ENCODE results near the gene FOXE1.

The FOXE1 gene

DNA sequence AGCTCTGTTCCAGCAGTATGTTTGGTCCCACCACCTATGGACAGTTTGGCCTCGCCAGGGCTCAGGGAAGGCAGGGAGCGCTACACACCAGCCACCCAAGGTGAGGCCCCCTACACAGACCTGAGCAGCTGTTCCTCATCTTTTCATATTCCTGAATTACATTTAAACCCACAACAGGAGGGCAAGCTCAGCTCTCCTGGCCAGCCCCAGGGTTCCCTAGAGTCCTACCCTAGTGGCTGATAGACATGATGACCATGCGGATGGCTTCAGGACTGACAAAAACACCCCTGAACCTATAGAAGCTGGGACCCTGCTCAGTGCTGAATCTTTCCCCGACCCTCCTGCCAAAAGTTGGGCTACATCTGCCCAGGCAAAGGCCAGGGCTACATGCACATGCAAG lies 6.7 kb upstream of the FOXE1 start:
- H4K20me1 ChIP-seq: no peaks in the 10 kb centered on the region
- H3K36me3 ChIP-seq: no peaks in the 10 kb centered on the region
- no peak overlapping the region for H3K4me2 ChIP-seq
- H3K27ac ChIP-seq: no peak overlapping the region
- no peak overlapping the region for H3K9ac ChIP-seq
- H3K4me3 ChIP-seq: no peak overlapping the region
- H3K9me3 ChIP-seq (replicated peaks in 1 of 11): peaks cover 17 to 29% (median 22%) of the 10 kb centered on the region in 11 experiments
- no peaks in the 10 kb centered on the region for H3K4me1 ChIP-seq
- peaks cover 35 to 50% (median 42%) of the 10 kb centered on the region in 11 experiments for H3K27me3 ChIP-seq
- TF ChIP-seq Cebpa-rat (IDR thresholded peaks at IDR 0.05): no peak

DNA sequence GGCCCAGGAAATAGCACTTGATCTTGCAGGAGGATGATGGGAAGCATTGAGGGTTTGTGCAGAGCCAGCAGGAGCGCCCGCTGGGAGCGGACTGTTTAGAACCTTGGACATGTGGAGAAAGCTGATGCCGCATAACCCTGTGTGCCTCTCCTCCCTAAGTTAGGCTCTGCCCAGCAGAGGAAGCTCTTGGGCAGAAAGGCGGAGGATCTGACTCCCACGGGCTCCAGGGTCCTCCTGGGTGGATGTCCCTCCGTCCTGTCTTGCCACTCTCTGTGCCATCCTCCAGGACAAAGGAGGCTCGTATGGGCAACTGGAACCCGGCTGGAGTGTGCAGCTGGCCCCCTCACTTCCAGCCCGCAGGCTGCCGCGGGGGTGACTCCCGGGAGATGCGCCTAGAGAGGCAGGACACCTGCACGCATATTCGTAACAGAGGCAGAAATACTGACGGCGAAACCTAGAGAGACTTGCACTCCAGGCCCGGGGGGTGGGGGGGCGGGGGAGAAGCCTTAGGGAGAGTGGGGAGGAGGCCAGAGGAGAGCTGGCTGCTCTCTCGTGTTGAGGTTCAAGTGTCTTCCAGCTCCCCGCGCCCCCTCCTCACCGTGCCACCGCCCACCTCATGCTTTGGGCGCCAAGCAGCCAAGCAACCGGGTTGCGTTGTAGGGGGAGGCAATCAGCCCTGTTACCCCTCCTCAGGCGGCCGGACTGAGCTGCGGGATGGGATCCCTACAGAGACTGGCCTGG lies 5.4 kb upstream of the FOXE1 start:
- H3K4me1 ChIP-seq: no peaks in the 10 kb centered on the region
- H3K9ac ChIP-seq: no peak overlapping the region
- H4K20me1 ChIP-seq: no peaks in the 10 kb centered on the region
- no peak overlapping the region for H3K27ac ChIP-seq
- H3K4me3 ChIP-seq: no peak overlapping the region
- H3K27me3 ChIP-seq: peaks cover 47 to 63% (median 54%) of the 10 kb centered on the region in 11 experiments
- H3K36me3 ChIP-seq: no peaks in the 10 kb centered on the region
- H3K9me3 ChIP-seq (replicated peaks in 1 of 11): peaks cover 26 to 40% (median 31%) of the 10 kb centered on the region in 11 experiments
- TF ChIP-seq Cebpa-rat (IDR thresholded peaks at IDR 0.05): no peak
- H3K4me2 ChIP-seq: no peak overlapping the region

DNA sequence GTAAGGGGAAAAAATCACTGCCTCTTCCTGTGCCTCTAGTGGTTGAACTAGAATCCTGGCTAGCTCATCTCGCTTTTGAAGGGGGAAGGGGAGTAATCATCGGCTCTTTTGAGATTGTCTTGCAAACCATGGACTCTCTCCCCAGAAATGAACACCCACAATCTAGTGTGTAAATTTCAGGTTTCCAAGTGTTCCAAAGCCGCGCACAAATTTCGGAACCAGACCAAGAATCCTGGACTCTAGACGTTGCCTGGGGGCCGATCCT lies 4.9 kb upstream of the FOXE1 start:
- Histone ChIP-seq H3K9ac (no peak overlapping the region), H3K27ac (no peak overlapping the region), H3K4me2 (no peak overlapping the region), H4K20me1 (no peaks in the 10 kb centered on the region), H3K27me3 (peaks cover 52 to 68% (median 59%) of the 10 kb centered on the region in 11 experiments), H3K9me3 (replicated peaks in 1 of 11) (peaks cover 31 to 45% (median 36%) of the 10 kb centered on the region in 11 experiments), H3K4me1 (no peaks in the 10 kb centered on the region), H3K4me3 (no peak overlapping the region), H3K36me3 (no peaks in the 10 kb centered on the region)
- no peak for TF ChIP-seq Cebpa-rat (IDR thresholded peaks at IDR 0.05)

DNA sequence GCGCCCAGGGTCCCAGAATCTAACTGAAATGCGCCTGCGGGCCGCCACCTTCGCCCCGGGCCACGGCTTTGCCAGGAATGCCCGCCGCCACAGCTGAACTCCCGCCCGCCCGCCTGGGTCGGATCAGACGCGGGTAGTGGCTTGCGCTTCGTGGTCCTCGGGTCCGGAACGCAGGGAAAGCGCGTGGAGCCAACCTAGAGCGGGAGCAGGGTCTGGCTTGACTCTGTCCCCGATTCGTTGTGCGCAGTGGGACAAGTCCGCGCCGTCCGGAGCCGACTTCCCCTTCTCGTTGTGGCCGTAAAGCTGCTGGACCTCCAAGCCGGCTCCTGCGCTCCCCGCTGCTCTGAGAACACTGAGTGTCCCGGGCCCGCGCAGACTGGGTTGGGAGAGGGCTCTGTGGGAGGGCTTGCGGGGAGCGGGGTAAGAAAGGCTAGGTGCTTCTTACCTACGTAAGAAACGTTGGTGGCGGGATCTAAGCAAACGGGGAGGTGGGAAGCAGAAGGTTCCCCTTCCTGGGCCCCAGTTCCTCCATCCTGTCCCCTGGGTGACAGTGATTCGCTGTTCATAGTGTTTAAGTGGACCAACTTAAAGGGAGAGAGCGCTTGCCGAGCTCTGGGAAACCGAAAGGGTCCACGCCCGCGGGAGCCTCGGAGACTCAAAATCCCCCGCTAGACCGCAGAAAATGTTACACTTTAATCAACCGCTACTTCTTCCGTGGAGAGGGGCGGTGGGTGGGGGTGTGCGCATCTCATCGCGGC lies 4.4 kb upstream of the FOXE1 start:
- Histone ChIP-seq H3K4me3 (no peak overlapping the region), H3K9me3 (replicated peaks in 1 of 11) (peaks cover 36 to 50% (median 41%) of the 10 kb centered on the region in 11 experiments)

GRCh38 chr9:97849980-97850379 lies 3.0 kb upstream of the FOXE1 start:
- Histone ChIP-seq H3K27ac (no peak overlapping the region), H3K4me2 (no peak overlapping the region), H4K20me1 (no peaks in the 10 kb centered on the region), H3K27me3 (peaks cover 70 to 87% (median 77%) of the 10 kb centered on the region in 11 experiments), H3K9me3 (replicated peaks in 1 of 11) (peaks cover 49 to 63% (median 54%) of the 10 kb centered on the region in 11 experiments), H3K4me3 (no peak overlapping the region), H3K4me1 (no peaks in the 10 kb centered on the region), H3K36me3 (no peaks in the 10 kb centered on the region; a peak in 2 of 22 replicates), H3K9ac (no peak overlapping the region)
- no peak for TF ChIP-seq Cebpa-rat (IDR thresholded peaks at IDR 0.05)

More for the DNA sequence above, 4.4 kb upstream of the FOXE1 start:
- peaks cover 57 to 74% (median 64%) of the 10 kb centered on the region in 11 experiments for H3K27me3 ChIP-seq
- H3K36me3 ChIP-seq: no peaks in the 10 kb centered on the region; a peak in 1 of 22 replicates
- no peak overlapping the region for H3K4me2 ChIP-seq
- TF ChIP-seq Cebpa-rat (IDR thresholded peaks at IDR 0.05): no peak
- no peaks in the 10 kb centered on the region for H3K4me1 ChIP-seq
- H3K9ac ChIP-seq: no peak overlapping the region
- no peaks in the 10 kb centered on the region for H4K20me1 ChIP-seq
- H3K27ac ChIP-seq: no peak overlapping the region

DNA sequence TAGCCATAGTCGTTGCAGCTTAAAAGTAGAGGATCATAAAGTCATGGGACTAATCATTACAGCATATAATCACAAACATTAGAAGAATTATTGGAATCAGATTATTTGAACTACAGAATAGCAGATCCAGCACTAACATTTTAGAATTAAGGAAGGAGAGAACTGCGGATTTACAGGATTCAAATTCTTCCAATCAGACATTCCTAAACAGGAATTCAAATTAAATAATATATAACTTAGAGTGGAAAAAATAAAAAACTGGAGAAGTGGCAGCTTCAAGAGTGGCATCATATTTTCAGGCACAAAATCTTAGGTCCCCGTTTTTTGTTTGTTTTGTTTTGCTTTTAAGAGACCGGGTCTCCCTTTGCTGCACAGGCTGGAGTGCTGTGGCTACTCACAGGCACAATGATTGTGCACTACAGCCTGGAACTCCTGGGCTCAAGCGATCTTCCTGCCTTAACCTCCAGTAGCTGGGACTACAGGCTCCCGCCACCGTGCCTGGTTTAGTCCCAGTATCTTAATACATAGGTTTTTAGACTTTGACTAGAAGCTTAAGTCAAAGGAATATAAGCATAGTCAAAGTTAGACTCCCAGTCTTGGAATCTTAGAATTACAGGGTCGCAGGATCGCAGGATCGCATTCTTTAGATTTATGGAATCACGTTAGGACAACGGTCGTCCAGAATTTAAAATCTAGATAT lies 2.1 kb upstream of the FOXE1 start:
- peaks cover 52 to 71% (median 62%) of the 10 kb centered on the region in 11 experiments for H3K9me3 ChIP-seq (replicated peaks in 1 of 11)
- H3K27ac ChIP-seq: no peak overlapping the region
- H3K4me3 ChIP-seq: no peak overlapping the region
- no peak overlapping the region for H3K9ac ChIP-seq
- TF ChIP-seq Cebpa-rat (IDR thresholded peaks at IDR 0.05): no peak
- no peaks in the 10 kb centered on the region; a peak in 2 of 22 replicates for H3K36me3 ChIP-seq
- H3K4me2 ChIP-seq: no peak overlapping the region
- no peaks in the 10 kb centered on the region for H4K20me1 ChIP-seq
- no peaks in the 10 kb centered on the region for H3K4me1 ChIP-seq
- peaks cover 80 to 96% (median 87%) of the 10 kb centered on the region in 11 experiments for H3K27me3 ChIP-seq

DNA sequence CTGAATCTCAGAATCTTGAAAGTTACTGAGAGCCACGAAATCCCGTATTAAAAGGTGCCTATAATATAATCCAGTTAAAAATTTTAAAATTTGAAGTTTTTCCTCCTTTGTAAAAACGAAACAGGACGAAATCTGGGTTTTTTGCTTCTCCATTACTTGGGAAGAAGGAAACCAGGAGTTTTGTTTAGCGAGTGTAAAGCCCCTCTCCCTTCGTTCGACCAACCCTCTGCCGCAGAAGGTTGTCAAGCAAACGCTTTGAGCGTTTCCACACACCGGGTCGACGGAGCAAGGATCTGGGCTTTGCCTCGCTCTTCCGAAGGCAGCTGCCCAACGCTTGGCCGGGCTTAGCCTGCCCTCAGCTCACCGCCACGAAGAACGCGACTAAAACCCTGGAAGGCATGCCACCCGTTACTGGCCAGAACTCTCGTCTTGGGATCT lies 1.6 kb upstream of the FOXE1 start:
- Histone ChIP-seq H3K27me3 (peaks cover 84 to 99% (median 92%) of the 10 kb centered on the region in 11 experiments), H4K20me1 (no peaks in the 10 kb centered on the region), H3K36me3 (no peaks in the 10 kb centered on the region; a peak in 2 of 22 replicates), H3K9me3 (replicated peaks in 1 of 11) (peaks cover 52 to 71% (median 63%) of the 10 kb centered on the region in 11 experiments), H3K9ac (no peak overlapping the region), H3K4me2 (no peak overlapping the region), H3K4me1 (no peaks in the 10 kb centered on the region), H3K27ac (no peak overlapping the region), H3K4me3 (no peak overlapping the region)
- TF ChIP-seq Cebpa-rat (IDR thresholded peaks at IDR 0.05): no peak

- no peak for TF ChIP-seq Cebpa-rat (IDR thresholded peaks at IDR 0.05)
- H3K36me3 ChIP-seq: no peaks in the 10 kb centered on the region; a peak in 2 of 22 replicates
- H3K4me2 ChIP-seq: no peak overlapping the region
- H3K4me1 ChIP-seq: no peaks in the 10 kb centered on the region
- peaks cover 52 to 71% (median 63%) of the 10 kb centered on the region in 11 experiments for H3K9me3 ChIP-seq (replicated peaks in 1 of 11)
- no peak overlapping the region for H3K9ac ChIP-seq
- no peak overlapping the region for H3K4me3 ChIP-seq
- H3K27ac ChIP-seq: no peak overlapping the region
- no peaks in the 10 kb centered on the region for H4K20me1 ChIP-seq
- H3K27me3 ChIP-seq: peaks cover 89 to 100% (median 98%) of the 10 kb centered on the region in 11 experiments
Observed at GRCh38 chr9:97852001-97852398, 1.0 kb upstream of the FOXE1 start.

DNA sequence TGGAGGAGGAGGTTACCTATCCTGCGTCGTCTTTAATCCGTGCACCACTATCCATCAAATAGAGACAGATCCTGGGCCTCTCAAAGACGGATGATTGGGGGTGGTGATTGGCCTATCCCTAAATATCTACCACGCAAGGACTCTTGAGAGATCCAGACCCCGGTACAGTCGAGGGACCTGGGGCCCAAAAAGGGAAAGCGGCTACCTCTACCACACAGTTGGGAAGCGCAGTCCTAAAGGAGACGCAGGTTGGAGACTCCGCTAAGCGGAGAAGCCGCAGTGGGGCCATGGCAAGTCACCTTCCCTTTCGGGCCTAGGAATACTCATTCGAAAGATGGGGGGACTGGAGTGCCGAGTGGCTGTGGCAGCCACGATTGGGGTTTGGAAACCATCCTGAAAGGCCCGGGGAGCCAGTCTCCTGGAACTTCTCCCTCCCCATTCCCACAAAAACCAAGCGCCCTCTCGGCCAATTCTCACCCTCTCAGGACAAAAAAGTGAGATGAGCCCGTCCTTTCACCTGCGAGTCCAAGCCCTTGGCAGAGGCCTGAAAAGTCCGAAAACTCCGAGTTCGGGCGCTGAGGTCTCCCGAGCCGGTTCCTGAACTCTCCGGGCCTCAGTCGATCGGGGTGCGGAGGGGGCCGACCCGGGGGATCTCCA lies 499 bp upstream of the FOXE1 start:
- Histone ChIP-seq H3K36me3 (no peaks in the 10 kb centered on the region; a peak in 2 of 22 replicates), H3K27ac (no peak overlapping the region), H3K4me3 (no peak overlapping the region; a peak in 1 of 20 replicates), H3K4me1 (no peaks in the 10 kb centered on the region), H3K9me3 (replicated peaks in 1 of 11) (peaks cover 54 to 72% (median 62%) of the 10 kb centered on the region in 11 experiments), H3K9ac (no peak overlapping the region), H3K27me3 (peaks cover 95 to 100% (median 99%) of the 10 kb centered on the region in 11 experiments), H4K20me1 (no peaks in the 10 kb centered on the region), H3K4me2 (no peak overlapping the region)
- no peak for TF ChIP-seq Cebpa-rat (IDR thresholded peaks at IDR 0.05)

Data from BLaER1 treated with 17β-estradiol and CSF1 and Interleukin-3, amounts not matched to agents 10 nM and 100 nM (cell line).